IPS DF 6.9 (cell line): ENCODE measurements around the gene HMCES.

Source experiments
- DNase-seq: peaks from one replicate; pipeline ENCODE4 v3.0.0-alpha.2; 2013; ENCODE audit warnings: low read depth, low spot score
- H3K27ac ChIP-seq: one replicate; pipeline ENCODE4 v1.5.1; 2013; ENCODE audit warnings: low read length, control low read depth
- H3K27me3 ChIP-seq: 2 replicates; pipeline ENCODE4 v1.6.1; 2013; ENCODE audit warnings: mild to moderate bottlenecking, low read length; ENCODE audit not compliant: control insufficient read depth, insufficient read depth
- H3K36me3 ChIP-seq: 2 replicates; pipeline ENCODE4 v1.6.1; 2013; ENCODE audit warnings: low read length; ENCODE audit not compliant: control insufficient read depth, insufficient read depth
- H3K4me1 ChIP-seq: 2 replicates; pipeline ENCODE4 v1.6.1; 2013; ENCODE audit warnings: low read length; ENCODE audit not compliant: control insufficient read depth, insufficient read depth
- H3K4me3 ChIP-seq: 2 replicates; pipeline ENCODE4 v1.5.1; 2013; ENCODE audit warnings: mild to moderate bottlenecking, low read length
- H3K9me3 ChIP-seq: 2 replicates; pipeline ENCODE4 v1.6.1; 2013; ENCODE audit warnings: low read length, inconsistent platforms; ENCODE audit not compliant: control insufficient read depth, insufficient read depth
- WGBS: extraction: QIAGEN DNeasy Blood & Tissue Kit; methylation state at CpG from one replicate; pipeline ENCODE4 v1.1.7; 2013; ENCODE audit warnings: mixed read lengths, missing lambda C conversion rate; ENCODE audit not compliant: insufficient read length, insufficient coverage; 5-methylcytosine and 5-hydroxymethylcytosine counted together

HMCES gene

DNA sequence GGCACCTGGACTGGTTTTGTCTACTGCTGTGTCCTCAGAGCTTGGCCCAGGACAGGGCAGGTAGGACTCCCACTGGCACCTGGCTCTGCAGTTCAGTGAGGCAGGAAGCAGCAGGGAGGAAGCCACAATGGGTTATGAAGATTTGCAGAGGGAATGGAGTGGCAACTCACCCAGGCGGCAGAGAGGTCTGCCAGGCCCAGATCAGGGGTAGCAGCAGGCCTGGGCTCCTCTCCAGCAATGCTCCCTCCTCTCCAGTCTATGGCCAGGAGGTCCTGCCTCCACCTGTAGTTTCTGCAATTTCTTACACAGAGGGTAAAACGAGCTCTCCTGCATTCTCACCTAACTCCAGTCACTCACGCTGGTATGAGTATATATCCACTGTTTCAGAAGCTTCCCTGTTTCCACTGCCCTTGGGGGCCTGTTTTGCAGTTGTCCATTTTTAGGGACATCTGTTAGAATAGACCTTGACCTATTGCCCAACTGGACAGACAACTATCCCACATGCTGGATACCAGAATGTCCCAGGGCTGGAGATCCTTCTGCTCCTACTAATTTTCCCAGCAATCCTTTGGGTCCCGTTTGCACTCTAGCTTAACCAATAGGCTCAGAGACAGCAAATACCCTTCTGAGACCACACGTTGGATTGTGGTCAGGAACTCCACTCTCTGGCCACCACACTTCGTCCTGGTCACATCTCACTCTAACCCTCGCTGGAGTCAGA lies 35.2 kb downstream of the HMCES start:
- Histone ChIP-seq H3K9me3 (no peaks in the 10 kb centered on the region), H3K27me3 (no peaks in the 10 kb centered on the region), H3K4me1 (peaks cover 2% of the 10 kb centered on the region; the same call in 1 of the 2 replicates), H3K36me3 (peaks cover 2% of the 10 kb centered on the region; the same call in 1 of the 2 replicates), H3K27ac (no peak overlapping the region), H3K4me3 (no peak overlapping the region; the same call in 1 of the 2 replicates)
- no peak for DNase-seq
- WGBS = no CpG with 5 or more reads among the region's 7 CpGs

DNA sequence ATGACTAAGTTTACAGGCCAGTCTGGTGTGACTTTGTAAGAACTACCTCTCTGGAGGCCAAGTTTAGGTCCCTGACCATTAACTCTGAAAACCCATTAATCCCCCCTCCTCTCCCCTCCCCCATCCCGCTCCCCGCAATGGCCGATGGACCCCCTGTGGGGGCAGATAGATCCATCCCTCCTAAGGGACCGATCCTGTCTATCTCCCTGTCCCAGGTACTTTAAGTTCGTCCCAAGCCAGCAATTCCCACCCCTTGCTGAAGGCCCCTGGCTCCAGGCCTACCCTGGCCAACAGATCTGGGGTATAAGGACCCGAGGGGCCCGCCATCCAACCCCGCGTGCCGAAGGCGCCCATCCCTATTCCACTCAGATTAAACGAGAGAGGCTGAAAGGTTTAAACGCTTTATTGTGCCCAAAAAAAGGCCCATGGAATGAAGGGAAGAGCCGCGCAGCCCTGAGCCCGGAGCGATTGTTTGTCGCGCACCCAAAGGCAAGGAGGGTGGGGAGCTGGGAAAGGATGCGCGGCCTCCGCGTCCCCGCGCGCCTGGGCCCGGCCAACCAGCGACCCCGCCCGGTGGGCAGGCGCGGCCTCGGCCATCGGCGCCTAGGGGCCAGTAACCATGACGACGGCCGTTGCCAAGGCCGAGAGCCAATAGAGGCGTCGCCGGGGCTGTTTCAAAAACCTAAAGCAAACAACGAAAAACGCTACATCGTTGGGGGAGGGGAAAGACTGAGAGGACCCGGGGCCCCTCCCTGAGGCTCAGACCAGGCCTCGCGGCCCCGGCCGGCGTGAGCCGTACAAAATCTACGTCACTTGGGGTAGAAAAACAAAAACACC lies 35.9 kb downstream of the HMCES start:
- WGBS = no CpG with 5 or more reads among the region's 53 CpGs
- Histone ChIP-seq H3K36me3 (peaks cover 4% of the 10 kb centered on the region; the same call in 1 of the 2 replicates), H3K27ac (no peak overlapping the region)

DNA sequence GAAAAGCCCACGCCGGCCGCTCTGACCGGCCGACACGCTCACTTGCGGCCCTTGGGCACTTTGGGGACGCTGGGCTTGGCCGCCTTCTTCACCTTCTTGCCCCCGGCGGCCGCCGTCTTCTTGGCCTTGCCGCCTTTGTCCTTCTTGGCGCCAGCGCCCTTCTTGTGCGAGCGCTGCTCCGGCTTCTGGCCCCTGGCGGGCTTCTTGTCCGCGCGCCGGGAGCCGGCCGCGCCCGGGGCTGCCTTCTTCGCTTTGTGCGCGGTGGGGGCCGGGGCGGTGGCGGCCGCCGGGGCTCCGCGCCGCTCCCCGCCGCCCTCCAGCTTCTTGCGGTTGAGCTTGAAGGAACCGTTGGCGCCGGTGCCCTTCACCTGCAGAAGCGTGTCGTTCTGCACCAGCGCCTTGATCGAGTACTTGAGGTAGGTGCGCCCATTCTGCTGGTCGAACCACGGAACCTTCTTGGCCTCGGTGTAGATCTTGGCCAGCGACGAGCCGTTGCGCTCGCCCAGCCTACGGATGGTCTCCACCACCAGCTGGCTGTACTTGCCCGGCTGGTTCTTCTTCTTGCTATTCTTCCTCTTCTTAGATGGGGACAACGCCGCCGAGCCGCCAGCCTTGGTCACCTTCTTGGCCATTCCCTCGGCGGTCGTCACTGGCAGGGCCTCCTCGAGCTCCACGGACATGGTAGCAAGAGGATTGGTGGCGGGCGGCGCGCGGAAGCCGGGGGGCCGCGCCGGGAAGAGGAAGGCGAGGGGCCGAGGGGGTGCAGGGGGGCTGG lies 36.7 kb downstream of the HMCES start:
- Histone ChIP-seq H3K4me1 (peaks cover 2% of the 10 kb centered on the region; the same call in 1 of the 2 replicates), H3K36me3 (peaks cover 4% of the 10 kb centered on the region; the same call in 1 of the 2 replicates), H3K27me3 (no peaks in the 10 kb centered on the region), H3K9me3 (no peaks in the 10 kb centered on the region), H3K27ac (no peak overlapping the region), H3K4me3 (peak overlapping the region; percentile 99)
- WGBS = no CpG with 5 or more reads among the region's 80 CpGs
- no peak for DNase-seq

More for the DNA sequence above, 35.9 kb downstream of the HMCES start:
- Histone ChIP-seq H3K9me3 (no peaks in the 10 kb centered on the region), H3K4me1 (peaks cover 2% of the 10 kb centered on the region; the same call in 1 of the 2 replicates), H3K27me3 (no peaks in the 10 kb centered on the region), H3K4me3 (peak overlapping the region; percentile 99)
- peak; percentile 85 for DNase-seq

DNA sequence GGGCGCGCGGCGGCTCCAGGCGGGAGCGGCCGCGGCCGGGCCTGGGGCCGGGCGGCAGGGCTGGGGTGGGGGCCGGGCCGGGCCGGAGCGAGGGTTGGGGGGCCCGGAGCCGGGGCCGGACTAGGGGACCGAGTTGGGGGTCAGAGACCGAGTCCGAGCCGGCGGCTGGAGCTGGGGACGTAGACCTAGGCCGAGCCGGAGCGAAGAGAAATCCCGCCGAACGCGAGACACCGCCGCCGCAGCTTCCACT lies 37.3 kb downstream of the HMCES start:
- H3K4me1 ChIP-seq = peaks cover 2% of the 10 kb centered on the region; the same call in 1 of the 2 replicates
- no CpG with 5 or more reads among the region's 34 CpGs for WGBS
- H3K36me3 ChIP-seq = peaks cover 7% of the 10 kb centered on the region
- no peak for DNase-seq
- H3K27ac ChIP-seq = no peak overlapping the region
- H3K4me3 ChIP-seq = peak overlapping the region; percentile 99; the same call in 1 of the 2 replicates
- no peaks in the 10 kb centered on the region for H3K9me3 ChIP-seq
- H3K27me3 ChIP-seq = no peaks in the 10 kb centered on the region

DNA sequence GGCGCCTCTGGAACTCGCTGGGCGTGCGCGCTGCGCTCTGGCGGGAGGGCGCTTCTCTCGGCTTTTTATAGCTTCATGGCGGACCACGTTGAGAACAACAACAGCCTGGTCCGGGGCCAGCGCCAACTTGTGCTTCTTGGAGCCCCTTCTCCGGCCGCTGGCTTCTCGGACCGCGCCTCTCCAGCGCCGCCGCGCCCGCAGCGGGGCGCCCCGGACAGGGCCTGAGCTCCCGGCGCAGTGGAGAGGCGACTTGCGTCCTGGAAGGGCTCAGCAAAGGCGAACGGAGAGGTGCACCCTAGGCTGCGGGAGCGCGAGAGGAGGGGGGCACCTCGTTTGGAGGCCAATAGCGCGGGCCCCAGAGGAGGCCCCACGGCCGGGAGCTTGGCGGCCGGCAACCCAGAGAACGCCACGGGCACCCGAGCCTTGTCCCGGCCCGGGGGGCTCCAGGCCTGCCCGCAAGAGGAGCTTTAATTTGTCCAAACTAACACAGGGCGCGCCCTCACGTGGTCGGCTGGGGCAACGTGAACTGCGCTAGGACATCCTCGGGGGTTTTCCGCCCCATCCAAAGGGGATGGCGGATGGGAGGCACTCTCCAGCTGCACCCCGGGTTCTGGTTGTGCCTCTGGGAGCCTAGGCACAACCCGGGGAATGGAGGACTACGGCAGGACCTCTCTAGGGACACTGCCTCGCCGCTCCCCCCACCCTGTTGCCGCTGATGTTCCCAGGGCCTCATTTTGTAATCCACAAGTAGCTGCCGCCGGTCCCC lies 37.8 kb downstream of the HMCES start:
- peaks cover 2% of the 10 kb centered on the region; the same call in 1 of the 2 replicates for H3K4me1 ChIP-seq
- H3K4me3 ChIP-seq = peak overlapping the region; percentile 99
- H3K9me3 ChIP-seq = no peaks in the 10 kb centered on the region
- no peaks in the 10 kb centered on the region for H3K27me3 ChIP-seq
- WGBS = no CpG with 5 or more reads among the region's 65 CpGs
- H3K36me3 ChIP-seq = peaks cover 12% of the 10 kb centered on the region
- no peak for DNase-seq
- no peak overlapping the region for H3K27ac ChIP-seq

DNA sequence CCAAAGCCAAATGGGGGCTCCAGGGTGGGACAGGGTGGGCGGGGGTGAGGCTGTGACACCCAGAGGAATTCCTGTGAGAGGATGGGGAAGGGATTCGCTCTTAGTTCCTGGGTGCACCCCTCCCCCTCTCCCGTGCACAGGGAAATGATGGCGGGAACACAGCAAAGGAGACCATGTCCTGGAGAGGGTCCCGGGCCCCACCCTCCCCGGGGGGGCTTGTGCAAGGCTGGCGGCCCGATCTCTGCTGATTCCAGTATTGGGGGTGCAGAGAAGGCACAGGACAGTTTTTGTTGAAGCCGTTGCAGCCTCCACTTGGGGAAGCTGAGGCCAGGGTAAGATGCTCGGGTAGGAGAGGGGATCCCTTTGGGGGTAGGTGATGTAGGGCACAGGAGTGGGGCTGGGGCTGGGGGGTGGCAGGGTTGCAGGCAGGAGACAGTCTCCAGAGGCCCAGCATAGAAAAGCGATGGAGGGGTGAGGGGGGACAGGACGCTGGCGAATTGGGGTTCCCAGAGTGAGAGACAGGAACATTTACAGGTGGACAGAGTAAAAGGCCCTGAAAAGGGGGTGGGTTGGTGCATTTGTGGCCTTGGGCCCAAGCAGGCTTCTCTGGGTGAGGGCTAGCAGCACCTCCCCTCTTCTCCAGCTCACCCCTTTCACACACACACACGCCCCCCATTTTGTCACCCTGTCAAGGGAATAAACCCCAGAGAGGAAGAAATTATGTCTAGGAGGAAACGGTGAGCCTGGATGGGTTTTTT lies 38.5 kb downstream of the HMCES start:
- WGBS = no CpG with 5 or more reads among the region's 15 CpGs

DNA sequence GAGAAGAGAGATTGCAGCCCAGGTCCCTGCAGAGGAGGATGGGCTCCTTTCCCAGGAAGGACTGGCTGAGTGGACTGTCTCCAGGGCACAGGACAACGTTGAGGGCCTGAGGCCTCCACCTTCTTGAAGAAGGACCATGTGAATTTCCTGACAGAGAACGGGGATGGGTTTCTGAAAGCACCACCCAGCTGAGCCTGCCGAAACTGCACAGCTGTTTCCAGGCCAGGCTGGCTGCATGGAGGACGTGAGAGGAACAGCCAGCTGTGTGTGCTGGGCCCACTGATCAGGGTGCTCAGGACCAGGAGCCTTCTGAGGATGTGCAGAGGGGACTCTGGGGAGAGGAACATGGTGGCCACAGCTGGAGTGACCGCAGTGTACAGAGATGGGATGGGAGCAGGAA lies 39.2 kb downstream of the HMCES start:
- Histone ChIP-seq H3K36me3 (peaks cover 14% of the 10 kb centered on the region), H3K9me3 (no peaks in the 10 kb centered on the region), H3K27me3 (no peaks in the 10 kb centered on the region), H3K27ac (no peak overlapping the region), H3K4me3 (no peak overlapping the region), H3K4me1 (peaks cover 2% of the 10 kb centered on the region; the same call in 1 of the 2 replicates)
- no peak for DNase-seq
- no CpG with 5 or more reads among the region's 5 CpGs for WGBS

More for the DNA sequence above, 38.5 kb downstream of the HMCES start:
- Histone ChIP-seq H3K4me1 (peaks cover 2% of the 10 kb centered on the region; the same call in 1 of the 2 replicates), H3K9me3 (no peaks in the 10 kb centered on the region), H3K4me3 (peak overlapping the region; percentile 99; the same call in 1 of the 2 replicates), H3K27ac (no peak overlapping the region), H3K36me3 (peaks cover 14% of the 10 kb centered on the region), H3K27me3 (no peaks in the 10 kb centered on the region)
- DNase-seq = no peak

DNA sequence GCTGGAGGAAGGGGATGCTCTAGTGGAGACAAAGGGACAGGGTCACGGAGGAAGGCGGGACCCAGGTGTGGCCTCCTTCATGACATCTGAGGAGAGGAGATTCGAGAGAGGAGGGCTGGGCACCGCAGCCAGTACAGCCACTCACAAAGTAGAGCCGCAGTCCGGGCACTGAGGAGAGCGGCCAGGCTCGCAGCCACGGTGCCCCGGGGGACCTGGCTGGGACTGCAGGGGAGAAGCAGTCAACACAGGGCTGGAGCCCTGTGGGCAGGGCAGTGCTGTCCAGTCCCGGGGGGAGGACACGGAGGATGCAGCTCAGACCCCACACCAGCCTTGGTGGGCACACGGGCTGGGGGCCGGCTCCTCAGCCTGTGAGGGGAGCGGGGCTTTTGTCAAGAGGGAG lies 40.3 kb downstream of the HMCES start:
- no peaks in the 10 kb centered on the region for H3K9me3 ChIP-seq
- no CpG with 5 or more reads among the region's 15 CpGs for WGBS
- H3K4me1 ChIP-seq = peaks cover 2% of the 10 kb centered on the region; the same call in 1 of the 2 replicates
- H3K27ac ChIP-seq = no peak overlapping the region
- no peak overlapping the region for H3K4me3 ChIP-seq
- no peak for DNase-seq
- no peaks in the 10 kb centered on the region for H3K27me3 ChIP-seq
- peaks cover 14% of the 10 kb centered on the region for H3K36me3 ChIP-seq

DNA sequence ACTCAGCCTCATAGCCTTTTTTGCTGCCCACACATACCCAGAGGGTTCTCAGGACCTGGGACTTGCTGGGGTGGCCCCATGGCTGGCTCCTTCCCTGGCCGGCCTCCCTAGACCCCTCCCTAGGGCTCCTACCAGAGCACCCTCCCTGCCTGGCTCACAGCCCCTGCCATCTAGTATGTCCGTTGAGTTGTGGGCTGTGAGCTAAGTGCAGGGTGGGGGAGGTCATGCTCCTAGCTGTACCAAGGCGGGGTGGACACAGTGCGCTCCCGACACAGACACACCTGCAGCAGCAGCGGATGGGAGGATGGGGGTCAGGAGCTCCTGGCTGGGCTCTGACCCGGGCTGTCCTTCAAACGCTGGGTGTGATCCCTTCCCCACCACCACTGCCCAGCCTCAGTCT lies 41.6 kb downstream of the HMCES start:
- Histone ChIP-seq H3K27ac (no peak overlapping the region), H3K9me3 (no peaks in the 10 kb centered on the region), H3K4me3 (no peak overlapping the region), H3K4me1 (no peaks in the 10 kb centered on the region), H3K36me3 (peaks cover 14% of the 10 kb centered on the region), H3K27me3 (no peaks in the 10 kb centered on the region)
- no CpG with 5 or more reads among the region's 8 CpGs for WGBS
- DNase-seq = no peak
